HG03064 (cell line): ENCODE data around the gene ROBO2.

Source experiments
- ATAC-seq: cut with Tn5 transposase; IDR thresholded peaks from one replicate; pipeline ENCODE4 v1.9.1; 2021; ENCODE audit warnings: low read depth; ENCODE audit not compliant: unreplicated experiment

Gene ROBO2

GRCh38 chr3:77188210-77188609 is 148.3 kb downstream of the ROBO2 start:
- ATAC-seq = no peak

- no peak for ATAC-seq
Observed at GRCh38 chr3:77189258-77189657, 149.4 kb downstream of the ROBO2 start.

- no peak for ATAC-seq
Observed at GRCh38 chr3:77189684-77190083, 149.8 kb downstream of the ROBO2 start.

- ATAC-seq = no peak
Observed at GRCh38 chr3:77190374-77190773, 150.5 kb downstream of the ROBO2 start.

- no peak for ATAC-seq
Observed at GRCh38 chr3:77191014-77191413, 151.1 kb downstream of the ROBO2 start.

GRCh38 chr3:77191640-77192039 is 151.7 kb downstream of the ROBO2 start:
- no peak for ATAC-seq

- no peak for ATAC-seq
Observed at GRCh38 chr3:77195766-77196545, 156.1 kb downstream of the ROBO2 start.

- ATAC-seq = no peak
Observed at GRCh38 chr3:77197408-77197807, 157.5 kb downstream of the ROBO2 start.

GRCh38 chr3:77203851-77204250 is 164.0 kb downstream of the ROBO2 start:
- no peak for ATAC-seq

GRCh38 chr3:77204788-77205187 is 164.9 kb downstream of the ROBO2 start:
- ATAC-seq = no peak

- no peak for ATAC-seq
Observed at GRCh38 chr3:77207753-77208152, 167.9 kb downstream of the ROBO2 start.

- ATAC-seq = no peak
Observed at GRCh38 chr3:77222701-77223100, 182.8 kb downstream of the ROBO2 start.

- ATAC-seq = no peak
Observed at GRCh38 chr3:77227567-77227966, 187.7 kb downstream of the ROBO2 start.

- ATAC-seq = no peak
Observed at GRCh38 chr3:77232557-77232956, 192.7 kb downstream of the ROBO2 start.

- no peak for ATAC-seq
Observed at GRCh38 chr3:77234004-77234403, 194.1 kb downstream of the ROBO2 start.

- no peak for ATAC-seq
Observed at GRCh38 chr3:77236118-77236517, 196.2 kb downstream of the ROBO2 start.

- ATAC-seq = no peak
Observed at GRCh38 chr3:77240072-77240650, 200.3 kb downstream of the ROBO2 start.

- ATAC-seq = no peak
Observed at GRCh38 chr3:77242371-77242770, 202.5 kb downstream of the ROBO2 start.

GRCh38 chr3:77244981-77245380 is 205.1 kb downstream of the ROBO2 start:
- ATAC-seq = no peak

- ATAC-seq = no peak
Observed at GRCh38 chr3:77247061-77247460, 207.2 kb downstream of the ROBO2 start.

GRCh38 chr3:77247817-77248216 is 207.9 kb downstream of the ROBO2 start:
- no peak for ATAC-seq

GRCh38 chr3:77248420-77248819 is 208.5 kb downstream of the ROBO2 start:
- no peak for ATAC-seq
